Fibroblast of lung (primary cell): Measurements from ENCODE around the gene TOMM40. TPM values are rescaled to one million over a fixed set of nuclear protein-coding genes. Genes with fewer than 3 reads are reported as not detected.

ENCODE experiments used
- DNase-seq, 2 donors: peaks; one replicate each; pipeline versions ENCODE4 v3.0.0 to v3.0.0-alpha.2; 2010; ENCODE audit warnings: low read depth in 2 of 2
- H2AFZ ChIP-seq: 2 replicates; pipeline ENCODE4 v1.5.1; 2012; ENCODE audit warnings: low read length, control low read depth, inconsistent platforms
- H3K27ac ChIP-seq: 2 replicates; pipeline ENCODE4 v1.5.1; 2011; ENCODE audit warnings: low read length, control low read depth; ENCODE audit not compliant: insufficient read depth
- H3K27me3 ChIP-seq: 2 replicates; pipeline ENCODE4 v1.5.1; 2011; ENCODE audit warnings: mild to moderate bottlenecking, low read length; ENCODE audit not compliant: control insufficient read depth, insufficient read depth
- H3K36me3 ChIP-seq: 2 replicates; pipeline ENCODE4 v1.5.1; 2011; ENCODE audit warnings: low read length; ENCODE audit not compliant: control insufficient read depth, insufficient read depth
- H3K4me1 ChIP-seq: 2 replicates; pipeline ENCODE4 v1.5.1; 2011; ENCODE audit warnings: low read length; ENCODE audit not compliant: control insufficient read depth, insufficient read depth; ENCODE audit errors: extremely low read depth
- H3K4me2 ChIP-seq: 2 replicates; pipeline ENCODE4 v1.5.1; 2011; ENCODE audit warnings: low read length, control low read depth; ENCODE audit not compliant: insufficient read depth; ENCODE audit errors: extremely low read depth
- H3K4me3 ChIP-seq, 4 experiments: fragments of 200-600 bp in 1 of 4; sonication (generic) in 1 of 4; replicated peaks in 1 of 4; 2 replicates each; pipeline ENCODE4 v1.5.1; 2011 to 2016; ENCODE audit warnings: low read length in 4 of 4, low read depth in 3 of 4, mild to moderate bottlenecking in 3 of 4, control low read depth in 2 of 4, inconsistent platforms in 1 of 4, mixed read lengths in 1 of 4; ENCODE audit not compliant: insufficient read depth in 1 of 4; ENCODE audit errors: control extremely low read depth in 1 of 4
- H3K79me2 ChIP-seq: 2 replicates; pipeline ENCODE4 v1.5.1; 2012; ENCODE audit warnings: mild to moderate bottlenecking, low read length, inconsistent platforms; ENCODE audit not compliant: control insufficient read depth, insufficient read depth
- H3K9ac ChIP-seq: 2 replicates; pipeline ENCODE4 v1.5.1; 2011; ENCODE audit warnings: mild to moderate bottlenecking, low read length, control low read depth; ENCODE audit not compliant: insufficient read depth
- H3K9me3 ChIP-seq: 2 replicates; pipeline ENCODE4 v1.5.1; 2012; ENCODE audit warnings: low read depth, low read length; ENCODE audit not compliant: control insufficient read depth, insufficient read depth
- H4K20me1 ChIP-seq: 2 replicates; pipeline ENCODE4 v1.5.1; 2011; ENCODE audit warnings: low read length; ENCODE audit not compliant: control insufficient read depth, insufficient read depth; ENCODE audit errors: extremely low read depth
- CTCF ChIP-seq, 2 donors: IDR thresholded peaks in 1 of 2; conservative IDR thresholded peaks in 1 of 2; 1 replicate in 1 of 2; 2 replicates in 1 of 2; pipeline ENCODE4 v1.5.1; 2011 to 2012; ENCODE audit warnings: low read length in 2 of 2, control low read depth in 1 of 2, inconsistent platforms in 1 of 2, low read depth in 1 of 2, mild to moderate bottlenecking in 1 of 2
- EZH2 ChIP-seq: IDR thresholded peaks from 2 replicates; pipeline ENCODE4 v1.5.1; 2012; ENCODE audit warnings: low read length, control low read depth, mild to moderate bottlenecking; ENCODE audit errors: missing control alignments
- polyA plus RNA-seq, 2 donors: library from polyadenylated mRNA; depleted of rRNA in 1 of 2; stranded (reverse) in 1 of 2; unstranded in 1 of 2; fragments of >200 nt; gene quantifications; 2 replicates each; pipeline ENCODE4 v1.2.1, GENCODE V29; 2011 to 2012; ENCODE audit warnings: missing spikeins in 1 of 2
- total RNA-seq: library from RNA; depleted of rRNA; stranded (reverse); fragments of >200 nt; gene quantifications from 2 replicates; pipeline ENCODE4 v1.2.1, GENCODE V29; 2014

TOMM40 gene
- total and polyA plus RNA-seq, 2 donors (not counting 1 experiment from before 2014, with no cell fraction given) = 21.8 to 32.1 TPM

DNA sequence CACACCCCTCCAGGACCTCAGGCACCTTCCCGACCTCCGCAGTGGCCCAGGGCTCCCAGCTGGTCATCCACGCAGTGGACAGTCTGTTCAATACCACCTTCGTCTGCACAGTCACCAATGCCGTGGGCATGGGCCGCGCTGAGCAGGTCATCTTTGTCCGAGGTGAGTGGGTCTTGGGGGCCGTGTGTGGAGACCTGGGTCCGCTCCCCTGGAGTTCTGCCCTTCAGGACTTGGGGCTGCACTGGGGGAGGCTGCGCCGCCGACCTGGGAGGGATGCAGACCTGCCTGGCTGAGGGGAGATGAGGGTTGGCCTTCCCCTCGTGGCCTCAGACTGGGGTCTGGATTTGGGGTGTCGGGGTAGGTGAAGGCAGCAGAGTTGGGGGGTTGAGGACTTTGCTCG is 16.7 kb upstream of the TOMM40 start:
- H3K4me1 ChIP-seq = no peaks in the 10 kb centered on the region
- H3K79me2 ChIP-seq = no peaks in the 10 kb centered on the region
- no peaks in the 10 kb centered on the region for H4K20me1 ChIP-seq
- DNase-seq = no peak
- H3K27ac ChIP-seq = no peak overlapping the region
- no peak overlapping the region for H2AFZ ChIP-seq
- no peak overlapping the region for H3K4me2 ChIP-seq
- TF ChIP-seq EZH2 (no peak), CTCF (conservative IDR thresholded peaks at IDR 0.05 in 1 of 2, IDR thresholded peaks at IDR 0.05 in 1 of 2; ENCODE audit: low read depth in 1 of 2, low read length in 2 of 2) (no peak)
- H3K4me3 ChIP-seq = no peak overlapping the region
- H3K9ac ChIP-seq = no peak overlapping the region
- no peaks in the 10 kb centered on the region for H3K27me3 ChIP-seq
- no peaks in the 10 kb centered on the region for H3K9me3 ChIP-seq
- peaks cover 43% of the 10 kb centered on the region for H3K36me3 ChIP-seq

DNA sequence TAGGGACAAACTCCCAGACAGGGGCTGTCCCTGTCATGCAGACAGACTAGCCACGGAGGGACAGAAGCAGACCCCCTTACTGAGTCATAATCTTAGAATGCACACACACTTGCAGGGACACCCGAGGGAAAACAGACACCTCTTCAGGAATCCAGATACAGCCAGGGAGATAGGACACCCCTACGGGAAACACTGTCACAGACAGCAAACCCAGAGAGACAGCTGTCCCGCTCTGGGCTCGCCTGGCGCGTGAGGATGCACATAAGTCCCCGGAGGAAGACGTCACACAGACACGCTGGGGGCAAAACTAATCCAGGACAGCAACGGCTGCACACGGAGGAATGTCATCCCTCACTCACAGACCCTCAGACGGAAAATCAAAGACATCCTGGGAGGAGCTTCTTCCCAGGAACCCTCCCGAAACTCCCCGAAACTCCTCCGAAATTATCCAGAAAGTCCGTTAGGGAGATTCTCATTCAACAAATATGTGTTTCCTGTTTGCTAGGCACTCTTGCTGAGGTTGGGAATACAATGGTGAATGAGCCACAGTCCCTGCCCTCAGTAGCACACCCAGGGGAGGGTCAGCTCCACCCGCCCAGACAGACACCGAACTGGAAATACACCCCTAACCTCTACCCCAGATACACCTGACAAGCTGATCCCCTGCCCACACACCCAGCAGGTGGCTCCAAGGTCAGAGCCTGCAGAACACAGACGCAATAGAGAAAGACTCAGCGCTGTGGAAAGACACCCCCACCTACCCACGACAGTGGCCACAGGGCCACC is 15.2 kb upstream of the TOMM40 start:
- Histone ChIP-seq H3K36me3 (peaks cover 47% of the 10 kb centered on the region), H3K9ac (no peak overlapping the region), H3K27me3 (no peaks in the 10 kb centered on the region), H3K4me2 (no peak overlapping the region), H3K4me1 (no peaks in the 10 kb centered on the region), H3K9me3 (no peaks in the 10 kb centered on the region), H3K4me3 (no peak overlapping the region), H3K79me2 (no peaks in the 10 kb centered on the region), H4K20me1 (no peaks in the 10 kb centered on the region), H3K27ac (no peak overlapping the region), H2AFZ (no peak overlapping the region)
- no peak for TF ChIP-seq EZH2
- no peak for TF ChIP-seq CTCF (conservative IDR thresholded peaks at IDR 0.05 in 1 of 2, IDR thresholded peaks at IDR 0.05 in 1 of 2; ENCODE audit: low read depth in 1 of 2, low read length in 2 of 2)
- peak in 1 of 2 donors; percentile 70 for DNase-seq

- H3K9me3 ChIP-seq = no peaks in the 10 kb centered on the region
- H3K4me2 ChIP-seq = no peak overlapping the region
- H3K36me3 ChIP-seq = peaks cover 41% of the 10 kb centered on the region
- H2AFZ ChIP-seq = no peak overlapping the region
- no peak overlapping the region for H3K27ac ChIP-seq
- no peaks in the 10 kb centered on the region for H4K20me1 ChIP-seq
- H3K4me3 ChIP-seq = no peak overlapping the region
- H3K4me1 ChIP-seq = no peaks in the 10 kb centered on the region
- peak in 1 of 2 donors; percentile 28 for DNase-seq
- TF ChIP-seq CTCF (conservative IDR thresholded peaks at IDR 0.05 in 1 of 2, IDR thresholded peaks at IDR 0.05 in 1 of 2; ENCODE audit: low read depth in 1 of 2, low read length in 2 of 2) = no peak
- TF ChIP-seq EZH2 = no peak
- H3K27me3 ChIP-seq = no peaks in the 10 kb centered on the region
- no peaks in the 10 kb centered on the region for H3K79me2 ChIP-seq
- H3K9ac ChIP-seq = no peak overlapping the region
Measured at GRCh38 chr19:44876930-44877535, 14.0 kb upstream of the TOMM40 start.
